Measurements from ENCODE around the gene BACH2.

Gene BACH2

GRCh38 chr6:90186637-90187371, 109.8 kb downstream of the BACH2 start:
- H3K4me3 ChIP-seq (ENCODE audit: low read depth, low read length): no peak overlapping the region
- no peak for DNase-seq (ENCODE audit: low read depth)
- TF ChIP-seq, protein P1, sequence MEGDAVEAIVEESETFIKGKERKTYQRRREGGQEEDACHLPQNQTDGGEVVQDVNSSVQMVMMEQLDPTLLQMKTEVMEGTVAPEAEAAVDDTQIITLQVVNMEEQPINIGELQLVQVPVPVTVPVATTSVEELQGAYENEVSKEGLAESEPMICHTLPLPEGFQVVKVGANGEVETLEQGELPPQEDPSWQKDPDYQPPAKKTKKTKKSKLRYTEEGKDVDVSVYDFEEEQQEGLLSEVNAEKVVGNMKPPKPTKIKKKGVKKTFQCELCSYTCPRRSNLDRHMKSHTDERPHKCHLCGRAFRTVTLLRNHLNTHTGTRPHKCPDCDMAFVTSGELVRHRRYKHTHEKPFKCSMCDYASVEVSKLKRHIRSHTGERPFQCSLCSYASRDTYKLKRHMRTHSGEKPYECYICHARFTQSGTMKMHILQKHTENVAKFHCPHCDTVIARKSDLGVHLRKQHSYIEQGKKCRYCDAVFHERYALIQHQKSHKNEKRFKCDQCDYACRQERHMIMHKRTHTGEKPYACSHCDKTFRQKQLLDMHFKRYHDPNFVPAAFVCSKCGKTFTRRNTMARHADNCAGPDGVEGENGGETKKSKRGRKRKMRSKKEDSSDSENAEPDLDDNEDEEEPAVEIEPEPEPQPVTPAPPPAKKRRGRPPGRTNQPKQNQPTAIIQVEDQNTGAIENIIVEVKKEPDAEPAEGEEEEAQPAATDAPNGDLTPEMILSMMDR (conservative IDR thresholded peaks at IDR 0.05; ENCODE audit: low read depth, low read length): no peak

DNA sequence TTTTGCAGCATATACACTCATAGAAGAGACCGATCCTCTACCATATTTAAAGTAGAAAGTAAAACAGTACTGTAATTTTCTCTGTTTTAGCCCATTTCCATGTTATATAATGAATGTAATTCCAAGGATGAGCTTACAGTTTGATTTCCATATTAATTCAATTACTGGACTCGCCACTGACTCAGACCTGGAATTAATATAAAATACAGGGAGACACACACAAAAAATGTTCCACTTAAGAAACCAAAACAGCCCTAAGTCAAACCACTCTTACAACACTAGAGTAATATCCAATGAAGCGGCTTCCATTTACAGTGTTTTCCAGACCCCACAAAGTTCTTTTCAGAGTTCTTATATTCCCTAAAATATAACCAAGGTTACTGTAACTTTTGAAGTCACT, 110.6 kb downstream of the BACH2 start:
- no peak for DNase-seq (ENCODE audit: low read depth)
- TF ChIP-seq, protein P1 (conservative IDR thresholded peaks at IDR 0.05; ENCODE audit: low read depth, low read length): no peak
- H3K4me3 ChIP-seq (ENCODE audit: low read depth, low read length): no peak overlapping the region

DNA sequence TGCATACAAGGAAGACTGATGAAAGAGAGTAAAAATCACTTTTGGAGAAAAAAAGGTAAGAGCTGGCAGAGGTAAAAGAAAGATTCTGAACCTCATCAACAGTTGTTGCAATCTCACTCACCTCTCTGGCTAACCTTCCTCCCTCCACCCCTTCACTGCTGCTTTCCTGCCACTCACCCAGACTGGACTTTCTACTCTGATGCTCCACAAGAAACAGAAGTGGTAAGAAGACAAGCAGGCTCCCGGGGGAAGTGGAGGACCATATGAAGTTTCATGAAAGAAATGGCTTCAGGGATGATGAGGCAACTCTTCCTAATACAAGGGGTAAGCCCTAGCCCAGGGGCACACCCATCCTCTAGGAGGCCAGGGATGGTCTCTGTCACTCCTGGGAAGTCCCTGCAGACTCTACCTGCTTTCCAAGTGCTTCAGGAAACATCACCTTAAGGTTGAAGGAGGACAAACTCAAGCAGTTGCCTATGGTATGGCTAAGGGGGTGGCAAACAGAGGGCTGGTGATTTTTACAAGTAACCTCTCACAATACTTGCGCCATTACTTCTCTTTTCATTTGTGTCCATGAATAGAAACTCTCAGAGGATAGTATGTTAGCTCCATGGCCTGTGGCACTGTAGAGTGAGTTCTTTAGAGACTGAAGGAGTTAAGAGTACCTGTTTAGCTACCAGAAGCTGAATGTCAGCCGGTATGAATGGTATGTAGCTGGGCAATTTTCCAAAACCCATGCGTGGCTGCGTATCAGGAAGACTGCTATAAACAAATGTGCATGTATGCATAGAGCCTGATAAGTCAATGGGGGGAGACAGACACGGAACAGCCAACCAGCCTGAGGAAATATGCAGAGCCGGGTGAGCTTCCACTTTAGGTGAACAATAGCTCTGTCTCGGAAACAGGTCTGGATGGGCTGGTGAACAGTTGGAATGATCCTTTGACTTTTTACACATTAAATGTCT, 112.0 kb downstream of the BACH2 start:
- TF ChIP-seq, protein P1 (conservative IDR thresholded peaks at IDR 0.05; ENCODE audit: low read depth, low read length): no peak
- peak; percentile 73 for DNase-seq (ENCODE audit: low read depth)
- H3K4me3 ChIP-seq (ENCODE audit: low read depth, low read length): no peak overlapping the region

GRCh38 chr6:90183587-90184333, 112.9 kb downstream of the BACH2 start:
- TF ChIP-seq, protein P1 (conservative IDR thresholded peaks at IDR 0.05; ENCODE audit: low read depth, low read length): no peak
- no peak for DNase-seq (ENCODE audit: low read depth)
- no peak overlapping the region for H3K4me3 ChIP-seq (ENCODE audit: low read depth, low read length)

- no peak overlapping the region for H3K4me3 ChIP-seq (ENCODE audit: low read depth, low read length)
- no peak for DNase-seq (ENCODE audit: low read depth)
- TF ChIP-seq, protein P1 (conservative IDR thresholded peaks at IDR 0.05; ENCODE audit: low read depth, low read length): no peak
Observed at GRCh38 chr6:90180526-90180925, 116.1 kb downstream of the BACH2 start.

DNA sequence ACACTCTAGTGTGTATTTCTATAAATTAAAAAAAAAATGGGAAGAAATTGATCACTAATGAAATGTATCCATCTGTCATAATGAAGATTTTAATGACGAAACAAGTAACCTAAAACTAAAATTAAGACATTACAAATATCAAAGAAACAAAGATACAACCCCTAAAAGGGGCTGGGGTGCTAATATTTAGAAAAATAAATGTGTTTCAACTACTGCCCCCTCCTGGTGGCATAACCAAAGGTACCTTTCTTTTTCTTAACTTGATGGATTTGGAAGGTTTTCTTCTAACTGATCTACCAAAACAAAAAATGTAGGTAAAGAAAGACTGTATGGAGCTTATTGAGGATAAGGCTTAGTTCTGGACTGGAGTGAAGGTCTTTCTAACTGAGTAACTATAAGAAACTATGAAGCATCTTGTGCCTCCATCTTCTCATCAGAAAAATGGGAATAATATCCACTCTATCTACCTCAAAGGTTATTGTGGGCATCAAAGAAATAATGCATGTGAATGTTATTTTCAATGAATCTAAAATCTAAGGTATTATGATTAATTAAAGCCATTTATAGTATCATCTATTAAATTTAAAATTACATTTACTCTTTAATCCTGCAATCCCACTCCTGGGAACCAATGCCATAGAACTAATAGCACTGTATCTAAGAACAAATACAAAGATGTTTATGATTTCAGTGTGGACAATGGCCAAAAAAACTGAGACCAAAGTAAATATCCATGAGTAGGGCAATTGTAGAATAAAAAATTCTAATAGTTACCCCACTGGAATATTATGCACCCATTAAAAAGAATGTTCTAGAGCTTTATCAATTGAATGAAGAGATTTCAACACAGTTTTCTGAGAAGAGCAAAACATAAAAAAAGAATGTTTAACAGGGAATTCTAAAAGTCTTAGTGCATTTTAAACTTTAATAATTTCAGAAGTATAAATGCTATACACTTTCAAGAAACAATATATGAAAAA, 117.2 kb downstream of the BACH2 start:
- H3K4me3 ChIP-seq (ENCODE audit: low read depth, low read length): no peak overlapping the region
- TF ChIP-seq, protein P1 (conservative IDR thresholded peaks at IDR 0.05; ENCODE audit: low read depth, low read length): peak; percentile 58
- DNase-seq (ENCODE audit: low read depth): peak; percentile 32
